ENCODE data around the gene MVK.

MVK gene

DNA sequence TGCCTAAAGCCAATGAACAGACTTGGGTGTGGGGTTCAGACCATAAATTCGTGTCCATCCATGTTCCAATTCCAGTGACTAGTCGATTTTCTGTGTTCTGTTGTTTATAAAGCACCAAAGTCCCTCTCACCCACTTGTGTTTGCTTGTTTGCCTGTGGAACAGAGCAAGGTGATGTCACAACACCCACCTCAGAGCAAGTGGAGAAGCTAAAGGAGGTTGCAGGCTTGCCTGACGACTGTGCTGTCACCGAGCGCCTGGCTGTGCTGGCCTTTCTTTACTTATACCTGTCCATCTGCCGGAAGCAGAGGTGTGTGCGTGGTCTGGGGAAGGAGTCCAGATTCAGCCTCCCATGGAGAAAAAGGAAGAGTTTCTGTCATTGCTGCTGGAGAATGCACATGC lies 6.0 kb downstream of the MVK start:
- TF ChIP-seq, protein P1, sequence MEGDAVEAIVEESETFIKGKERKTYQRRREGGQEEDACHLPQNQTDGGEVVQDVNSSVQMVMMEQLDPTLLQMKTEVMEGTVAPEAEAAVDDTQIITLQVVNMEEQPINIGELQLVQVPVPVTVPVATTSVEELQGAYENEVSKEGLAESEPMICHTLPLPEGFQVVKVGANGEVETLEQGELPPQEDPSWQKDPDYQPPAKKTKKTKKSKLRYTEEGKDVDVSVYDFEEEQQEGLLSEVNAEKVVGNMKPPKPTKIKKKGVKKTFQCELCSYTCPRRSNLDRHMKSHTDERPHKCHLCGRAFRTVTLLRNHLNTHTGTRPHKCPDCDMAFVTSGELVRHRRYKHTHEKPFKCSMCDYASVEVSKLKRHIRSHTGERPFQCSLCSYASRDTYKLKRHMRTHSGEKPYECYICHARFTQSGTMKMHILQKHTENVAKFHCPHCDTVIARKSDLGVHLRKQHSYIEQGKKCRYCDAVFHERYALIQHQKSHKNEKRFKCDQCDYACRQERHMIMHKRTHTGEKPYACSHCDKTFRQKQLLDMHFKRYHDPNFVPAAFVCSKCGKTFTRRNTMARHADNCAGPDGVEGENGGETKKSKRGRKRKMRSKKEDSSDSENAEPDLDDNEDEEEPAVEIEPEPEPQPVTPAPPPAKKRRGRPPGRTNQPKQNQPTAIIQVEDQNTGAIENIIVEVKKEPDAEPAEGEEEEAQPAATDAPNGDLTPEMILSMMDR (IDR thresholded peaks at IDR 0.05), result no peak

DNA sequence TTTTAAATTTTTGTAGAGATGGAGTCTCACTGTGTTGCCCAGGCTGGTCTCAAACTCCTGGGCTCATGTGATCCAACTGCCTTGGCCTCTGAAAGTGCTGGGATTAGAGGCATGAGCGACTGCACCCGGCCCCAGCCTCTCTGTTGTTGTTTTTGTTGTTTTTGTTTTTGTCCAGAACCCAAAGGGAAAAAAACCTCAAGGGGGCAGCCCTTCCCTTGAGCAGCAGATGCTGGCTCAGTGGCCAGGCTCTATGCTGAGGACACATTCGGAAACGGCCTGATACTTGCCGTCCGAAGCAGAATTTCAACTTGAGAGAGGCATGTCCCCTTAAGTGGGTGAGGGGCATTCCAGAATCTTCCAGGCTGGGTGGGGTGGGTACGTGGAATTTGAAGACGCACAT lies 6.7 kb downstream of the MVK start:
- TF ChIP-seq, protein P1 (IDR thresholded peaks at IDR 0.05), result no peak

DNA sequence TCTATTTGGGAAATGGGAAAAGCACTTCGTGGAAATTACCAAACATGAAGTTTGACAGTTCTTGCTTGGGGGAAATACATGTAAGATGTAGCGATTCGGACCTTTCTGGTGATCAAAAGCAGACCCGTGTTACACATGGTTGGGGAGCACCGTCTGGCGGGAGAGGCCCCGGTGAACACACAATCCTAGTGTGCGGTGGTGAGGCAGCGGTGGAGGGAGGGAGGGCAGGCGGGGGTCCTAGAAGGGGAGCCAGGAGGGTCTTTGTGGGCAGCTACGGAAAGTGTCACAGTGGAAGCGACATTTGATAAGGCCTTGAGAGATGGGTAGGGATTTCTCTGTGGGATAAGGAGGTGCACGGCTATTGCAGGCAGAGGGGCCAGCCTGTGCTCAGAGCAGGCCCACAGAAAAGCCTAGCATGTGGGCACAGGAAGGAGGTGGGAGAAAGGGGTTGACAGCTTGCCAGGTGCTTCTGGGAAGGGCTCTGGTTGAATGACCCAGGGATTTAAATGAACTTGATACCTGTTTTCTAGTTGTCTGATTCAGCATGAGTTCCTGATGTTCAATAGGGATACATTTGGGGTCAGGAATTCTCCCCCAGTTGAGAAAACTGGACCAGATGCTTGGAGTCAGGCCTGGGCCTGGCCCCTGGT lies 7.2 kb downstream of the MVK start:
- TF ChIP-seq, protein P1 (IDR thresholded peaks at IDR 0.05), result no peak

DNA sequence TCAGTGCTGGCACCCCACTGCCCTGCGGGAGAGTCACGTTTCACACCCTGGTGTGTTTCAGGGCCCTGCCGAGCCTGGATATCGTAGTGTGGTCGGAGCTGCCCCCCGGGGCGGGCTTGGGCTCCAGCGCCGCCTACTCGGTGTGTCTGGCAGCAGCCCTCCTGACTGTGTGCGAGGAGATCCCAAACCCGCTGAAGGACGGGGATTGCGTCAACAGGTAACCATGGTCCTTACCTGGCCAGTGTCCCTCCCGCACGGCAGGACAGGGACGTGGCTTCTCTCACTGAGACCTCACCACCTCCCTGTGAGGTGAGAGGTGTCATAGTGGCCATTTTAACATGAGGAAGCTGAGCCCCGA lies 7.7 kb downstream of the MVK start:
- TF ChIP-seq, protein P1 (IDR thresholded peaks at IDR 0.05), result no peak

DNA sequence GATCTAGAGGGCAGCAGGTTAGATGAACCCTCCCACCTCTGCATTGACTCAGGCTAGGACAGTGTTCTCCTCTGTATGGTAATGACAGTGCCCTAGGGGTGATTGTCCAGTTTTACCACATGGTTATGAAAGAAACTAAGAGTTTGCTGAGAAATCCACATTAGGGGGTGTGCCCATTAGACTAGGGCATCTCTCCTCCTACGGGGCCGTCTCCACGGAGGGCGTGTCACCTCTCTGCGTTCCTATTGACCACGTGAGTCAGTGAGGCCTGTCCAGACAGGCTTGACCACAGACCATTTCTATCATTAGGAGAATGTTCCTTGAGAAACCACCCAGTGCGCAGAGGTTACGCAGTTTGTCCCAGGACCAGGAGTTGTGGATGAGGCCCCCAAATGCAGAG lies 8.3 kb downstream of the MVK start:
- TF ChIP-seq, protein P1 (IDR thresholded peaks at IDR 0.05), result no peak

DNA sequence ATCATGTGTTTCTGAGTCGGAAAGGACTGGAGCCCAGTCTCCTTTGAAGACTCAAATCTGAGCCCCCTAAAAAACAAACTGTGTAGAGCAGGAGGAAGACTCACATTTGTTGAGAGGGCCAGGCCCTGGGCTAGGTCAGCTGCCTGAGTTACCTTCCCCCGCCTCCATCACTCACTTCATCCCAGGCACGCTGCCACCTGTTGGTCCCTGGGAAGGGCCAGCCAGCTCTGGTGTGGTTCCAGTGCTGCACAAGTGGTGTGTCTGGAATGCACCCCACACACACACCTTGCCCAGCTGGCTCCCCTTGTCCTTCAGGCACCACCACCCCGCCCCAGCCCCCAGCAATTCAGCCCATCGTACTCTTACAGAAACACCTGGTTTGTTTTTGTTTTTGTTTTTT lies 9.0 kb downstream of the MVK start:
- TF ChIP-seq, protein P1 (IDR thresholded peaks at IDR 0.05), result no peak; the same call in 1 of the 2 replicates

DNA sequence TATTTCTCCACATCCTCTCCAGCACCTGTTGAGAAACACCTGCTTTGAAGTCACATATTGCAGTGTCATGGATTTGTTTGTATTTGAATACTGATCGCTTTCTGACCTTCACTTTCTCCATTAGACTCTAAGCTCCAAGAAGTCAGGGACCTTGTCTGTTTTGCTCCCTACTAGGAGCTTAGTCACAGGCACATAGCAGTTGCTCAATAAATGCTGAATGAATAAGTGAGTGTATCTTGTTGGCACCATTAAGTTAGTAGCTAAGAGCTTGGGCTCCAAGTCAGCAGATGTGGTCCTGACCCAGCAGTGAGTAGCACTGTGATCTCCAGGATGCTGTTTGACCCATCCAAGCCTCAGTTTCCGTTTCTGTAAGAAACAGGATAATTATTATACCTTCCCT lies 10.1 kb downstream of the MVK start:
- TF ChIP-seq, protein P1 (IDR thresholded peaks at IDR 0.05), result no peak

Measured in LNCAP (cell line).